GM19324 (cell line): Measurements from ENCODE around the gene DNM1L.
A peak's percentile ranks its signal among the peaks of the same experiment; 100 is the strongest.

Source experiments
- ATAC-seq: cut with Tn5 transposase; IDR thresholded peaks from one replicate; pipeline ENCODE4 v1.9.1; 2021; ENCODE audit warnings: mild to moderate bottlenecking, moderate library complexity; ENCODE audit not compliant: unreplicated experiment, low FRiP score

The DNM1L gene

DNA sequence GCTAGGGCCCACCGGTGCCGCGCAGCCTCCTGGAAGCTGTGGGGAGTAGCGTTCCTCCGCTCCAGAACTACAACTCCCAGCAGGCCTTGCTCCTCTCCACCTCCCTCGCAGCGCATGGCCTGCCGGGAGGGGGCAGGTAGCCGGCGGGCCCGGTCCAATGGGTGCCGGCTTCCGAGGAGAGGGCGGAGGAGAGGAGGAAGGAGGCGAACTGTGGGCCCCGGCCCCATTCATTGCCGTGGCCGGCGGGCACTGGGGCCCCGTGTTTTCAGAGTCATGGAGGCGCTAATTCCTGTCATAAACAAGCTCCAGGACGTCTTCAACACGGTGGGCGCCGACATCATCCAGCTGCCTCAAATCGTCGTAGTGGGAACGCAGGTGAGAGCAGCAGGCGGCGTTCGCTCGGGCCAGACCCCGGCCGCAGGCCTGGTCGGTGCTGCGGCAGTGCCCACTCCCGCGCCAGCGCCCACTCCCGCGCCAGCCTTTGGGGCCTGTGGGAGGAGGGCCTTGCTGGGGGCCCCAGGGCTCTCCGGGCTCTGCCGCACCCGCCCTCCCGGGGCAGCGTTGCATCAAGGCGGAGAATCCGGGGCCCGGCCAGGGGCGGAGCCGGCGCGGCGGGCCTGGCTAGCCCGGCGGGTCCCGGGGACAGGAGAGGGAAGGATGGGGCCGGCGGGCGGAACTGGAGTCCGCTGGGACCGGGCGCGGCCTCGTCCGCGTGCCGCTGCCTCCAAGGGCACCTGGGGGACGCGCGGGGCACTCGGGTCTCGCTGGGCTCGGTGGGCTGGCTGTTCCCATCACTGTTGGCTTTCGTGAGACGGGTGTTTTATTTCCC lies at the start of gene DNM1L:
Gene DNM1L, plus strand, starts transcription at position 211 of the 829 bp plus-strand sequence. Its CDS starts 63 bp downstream, at position 274.
- ATAC-seq: peak; percentile 99

DNA sequence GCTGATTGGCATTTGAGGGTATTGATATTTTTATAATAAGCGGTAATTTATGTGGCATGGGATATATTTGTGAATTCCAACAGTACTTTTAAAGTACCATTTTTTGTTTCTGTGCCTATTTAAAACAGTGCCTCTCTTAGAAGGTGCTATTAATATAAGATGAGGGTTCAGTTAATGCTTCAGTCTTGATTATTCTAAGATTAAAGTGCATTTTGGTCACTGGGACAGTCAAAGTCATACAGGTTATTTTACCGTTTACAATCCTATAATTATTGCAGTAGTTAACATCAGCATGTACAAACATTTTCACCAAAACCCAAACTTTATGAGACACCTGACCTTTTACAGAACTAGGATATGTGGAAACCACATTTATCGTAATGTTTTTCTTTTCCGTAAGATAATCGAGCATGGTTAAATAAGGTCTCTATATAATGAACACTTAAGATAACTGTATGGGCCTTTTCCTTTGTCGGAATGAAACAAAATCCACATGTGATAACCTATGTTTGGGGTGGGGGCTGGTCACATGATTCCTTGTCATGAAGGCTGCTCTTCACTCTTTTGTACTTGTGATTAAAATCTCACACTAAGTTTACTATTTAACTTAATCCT lies 37.7 kb upstream of the DNM1L start:
- ATAC-seq: no peak

DNA sequence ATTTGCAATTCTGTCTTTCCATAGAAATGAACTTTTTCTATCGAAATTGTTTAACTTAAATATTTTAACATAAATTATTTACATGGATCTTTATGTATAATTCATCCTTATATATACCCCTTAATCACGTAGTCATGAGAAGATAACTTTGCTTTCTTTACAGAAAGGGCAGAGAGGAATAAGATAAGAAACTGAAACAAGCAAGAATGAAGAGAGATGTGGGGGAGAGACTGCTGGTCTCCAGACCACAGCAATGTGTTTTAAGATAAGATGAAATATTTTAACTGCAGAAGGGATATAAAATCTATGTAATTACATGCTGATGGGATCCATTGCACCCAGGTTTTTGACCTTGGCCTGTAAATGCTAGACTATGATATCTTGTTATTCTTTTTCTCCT lies 34.7 kb upstream of the DNM1L start:
- ATAC-seq: no peak

DNA sequence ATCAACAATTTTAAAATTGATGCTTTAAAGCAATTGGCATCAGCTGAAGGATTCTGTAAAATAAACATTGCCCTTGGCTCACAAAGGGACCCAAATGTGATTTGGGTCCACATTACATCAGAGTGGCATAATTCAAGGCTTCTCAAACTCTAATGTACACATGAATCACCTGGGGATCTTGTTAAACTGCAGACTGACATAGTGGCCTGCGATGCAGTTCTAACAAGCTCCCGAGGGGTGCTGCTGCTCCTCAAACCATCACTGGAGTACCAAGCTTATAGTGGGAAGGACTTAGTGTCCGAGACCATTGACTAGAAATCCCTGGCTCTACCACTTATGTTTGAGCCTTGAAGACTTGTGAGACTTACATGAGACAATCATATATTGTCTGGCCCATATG lies 31.8 kb upstream of the DNM1L start:
- no peak for ATAC-seq

- no peak for ATAC-seq
Observed at GRCh38 chr12:32650508-32650907, 28.6 kb upstream of the DNM1L start.

DNA sequence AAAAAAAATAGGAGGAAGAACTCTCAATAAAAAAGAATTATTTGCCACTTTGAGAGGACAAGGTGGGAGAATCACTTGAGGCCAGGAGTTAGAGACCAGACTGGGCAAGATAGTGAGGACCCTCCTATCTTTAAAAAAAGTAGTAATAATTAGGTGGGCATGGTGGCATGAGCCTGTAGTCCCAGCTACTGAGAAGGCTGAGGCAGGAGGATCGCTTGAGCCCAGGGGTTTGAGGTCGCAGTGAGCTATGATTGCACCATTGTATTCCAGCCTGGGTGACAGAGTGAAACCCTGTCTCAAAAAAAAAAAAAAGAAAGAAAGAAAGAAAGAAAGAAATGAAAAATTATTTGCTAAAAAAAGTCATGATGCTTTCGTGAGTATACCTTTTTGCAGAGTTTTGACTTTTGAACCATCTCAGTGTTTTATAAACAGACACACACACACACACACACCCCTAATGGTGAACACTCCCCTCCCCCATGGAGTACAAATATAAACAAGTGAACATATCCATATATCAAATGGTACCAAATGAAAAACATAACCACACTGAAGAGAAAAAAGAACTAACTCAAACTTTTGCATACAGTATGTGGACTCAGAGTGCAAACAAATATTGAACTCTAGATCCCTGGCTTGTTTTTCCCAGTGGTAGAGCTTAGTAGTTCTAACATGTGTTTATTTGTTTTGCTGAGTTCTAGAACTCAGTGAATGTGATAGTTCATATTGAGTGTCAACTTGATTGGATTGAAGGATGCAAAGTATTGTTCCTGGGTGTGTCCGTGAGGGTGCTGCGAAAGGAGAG lies 27.7 kb upstream of the DNM1L start:
- no peak for ATAC-seq

GRCh38 chr12:32651956-32652210 lies 27.2 kb upstream of the DNM1L start:
- ATAC-seq: no peak

DNA sequence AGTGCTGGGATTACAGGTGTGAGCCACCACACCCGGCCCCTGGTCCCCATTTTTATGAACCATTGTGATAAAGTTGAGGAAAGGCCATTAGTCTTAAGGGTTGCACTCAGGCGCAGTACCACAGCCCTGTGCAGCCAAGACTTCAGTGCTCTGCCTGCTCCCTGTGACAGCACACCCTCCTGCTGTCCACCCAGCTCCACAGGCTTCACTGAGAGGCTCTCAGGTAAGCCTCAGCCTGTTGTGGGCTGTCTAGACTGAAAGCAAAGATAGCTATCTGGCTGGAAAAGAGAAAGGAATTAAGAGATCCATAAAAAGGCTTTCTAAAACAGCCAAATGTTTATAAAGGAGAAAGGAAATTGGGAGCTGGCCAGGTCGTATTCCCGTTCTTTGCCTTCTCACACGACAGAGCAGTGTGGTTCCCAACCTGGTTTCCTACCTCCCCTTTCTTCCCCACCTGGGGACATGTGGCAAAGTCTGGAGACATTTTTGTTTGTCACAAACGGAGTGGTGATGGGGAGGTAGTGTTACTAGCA lies 19.1 kb upstream of the DNM1L start:
- no peak for ATAC-seq

DNA sequence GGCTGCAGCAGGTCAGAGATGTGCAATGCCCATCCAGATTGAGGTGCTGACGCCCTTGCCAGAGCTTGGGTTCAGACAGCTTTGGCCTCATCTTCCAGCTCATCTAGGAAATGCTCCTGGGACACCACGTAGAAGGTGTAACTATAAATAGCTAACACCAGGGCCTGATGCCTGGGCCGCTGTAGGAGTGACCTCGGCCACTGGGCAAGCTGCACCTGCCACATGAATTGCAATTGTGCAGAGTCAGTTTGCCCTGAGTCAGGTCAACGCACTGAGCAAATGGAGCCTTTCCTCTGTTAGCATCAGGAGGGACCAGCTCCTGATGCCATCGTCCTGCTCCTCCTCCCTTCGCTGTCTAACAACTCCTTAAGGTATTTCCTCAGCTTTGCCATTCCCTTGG lies 17.4 kb upstream of the DNM1L start:
- no peak for ATAC-seq

DNA sequence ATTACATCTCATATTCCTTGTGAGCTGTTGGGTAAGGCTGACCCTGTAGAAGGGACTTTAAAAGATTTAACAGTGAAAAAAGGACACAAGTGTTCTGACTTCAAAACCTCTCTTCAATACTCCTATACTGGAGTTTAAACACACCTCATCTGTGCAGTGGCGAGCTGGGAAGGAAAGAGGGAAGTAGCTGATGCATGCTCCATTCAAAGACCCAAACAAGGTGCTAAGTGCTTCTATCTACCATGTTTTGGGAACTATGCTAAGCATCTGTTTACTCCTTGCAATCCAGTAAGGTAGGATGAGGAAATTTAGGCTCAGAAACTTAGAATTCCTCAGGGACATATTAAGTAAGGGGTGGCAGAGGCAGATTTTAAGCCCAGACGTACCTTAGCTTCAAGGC lies 16.4 kb upstream of the DNM1L start:
- no peak for ATAC-seq

DNA sequence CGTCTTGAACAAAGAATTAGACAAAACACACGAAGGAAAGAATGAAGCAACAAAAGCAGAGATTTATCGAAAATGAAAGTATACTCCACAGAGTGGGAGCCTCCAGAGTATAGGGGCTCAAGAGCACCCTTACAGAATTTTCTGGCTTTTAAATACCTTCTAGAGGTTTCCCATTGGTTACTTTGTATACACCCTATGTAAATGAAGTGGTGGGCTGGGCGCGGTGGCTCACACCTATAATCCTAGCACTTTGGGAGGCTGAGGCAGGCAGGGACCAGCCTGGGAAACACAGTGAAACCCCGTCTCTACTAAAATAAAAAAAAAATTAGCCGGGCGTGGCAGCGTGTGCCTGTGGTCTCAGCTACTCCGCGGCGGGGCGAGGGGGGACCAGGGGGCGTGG lies 13.1 kb upstream of the DNM1L start:
- no peak for ATAC-seq

DNA sequence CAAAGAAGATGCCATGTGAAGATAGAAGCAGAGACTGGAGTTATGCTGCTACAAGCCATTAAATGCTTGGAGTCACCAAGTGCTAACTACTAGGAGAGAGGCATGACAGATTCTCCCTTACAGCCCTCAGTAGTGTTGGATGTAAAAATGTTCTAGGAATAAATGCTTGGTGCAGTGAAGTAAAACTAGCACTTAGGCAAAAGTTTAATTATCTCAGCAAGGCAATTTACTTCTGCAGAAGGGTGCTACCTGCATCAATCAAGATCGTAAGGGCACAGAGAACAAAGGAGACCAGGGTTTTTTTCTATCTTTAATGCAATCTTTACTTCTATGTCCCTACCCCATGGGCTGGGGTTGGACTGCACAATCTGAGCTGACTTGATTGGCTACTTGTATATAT lies 9.5 kb upstream of the DNM1L start:
- ATAC-seq: no peak

- no peak for ATAC-seq
Observed at GRCh38 chr12:32671930-32672780, 6.9 kb upstream of the DNM1L start.

GRCh38 chr12:32679920-32680237 lies 778 bp downstream of the DNM1L start:
- no peak for ATAC-seq

GRCh38 chr12:32680787-32681186 lies 1.7 kb downstream of the DNM1L start:
- ATAC-seq: no peak

DNA sequence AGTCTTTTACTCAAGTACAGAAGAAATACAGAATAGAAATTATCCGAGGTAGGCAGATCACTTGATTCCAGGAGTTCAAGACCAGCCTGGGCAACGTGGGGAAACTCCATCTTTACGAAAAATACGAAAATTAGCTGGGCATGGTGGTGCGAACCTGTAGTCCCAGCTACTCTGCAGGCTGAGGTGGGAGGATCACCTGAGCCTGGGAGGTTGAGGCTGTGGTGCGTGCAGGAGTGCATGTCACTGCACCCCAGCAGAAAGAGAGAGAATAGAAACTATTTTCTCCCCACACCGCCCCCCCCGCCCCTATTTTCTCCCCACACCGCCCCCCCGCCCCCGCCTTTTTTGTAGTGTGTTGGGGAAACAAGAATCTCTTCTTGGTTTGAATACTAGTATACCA lies 2.2 kb downstream of the DNM1L start:
- no peak for ATAC-seq

DNA sequence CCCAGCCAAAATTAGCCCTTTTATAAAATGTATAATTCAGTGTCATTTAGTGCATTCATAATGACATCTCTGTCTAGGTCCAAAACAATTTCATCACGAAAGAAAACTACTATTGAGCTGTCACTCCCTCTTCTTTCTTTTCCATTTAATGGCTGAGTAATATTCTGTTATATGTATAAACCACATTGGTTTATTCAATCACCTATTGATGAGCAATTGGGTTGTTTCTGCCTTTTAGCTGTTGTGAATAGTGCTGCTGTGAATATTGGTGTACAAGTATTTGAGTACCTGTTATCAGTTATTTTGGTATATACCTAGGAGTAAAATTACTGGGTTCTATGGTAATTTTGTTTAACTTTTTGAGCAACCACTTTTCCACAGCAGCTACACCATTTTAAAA lies 7.2 kb downstream of the DNM1L start:
- ATAC-seq: no peak

- ATAC-seq: no peak
Observed at GRCh38 chr12:32688786-32689185, 9.7 kb downstream of the DNM1L start.

- no peak for ATAC-seq
Observed at GRCh38 chr12:32690927-32691326, 11.8 kb downstream of the DNM1L start.

- no peak for ATAC-seq
Observed at GRCh38 chr12:32692358-32692757, 13.3 kb downstream of the DNM1L start.

DNA sequence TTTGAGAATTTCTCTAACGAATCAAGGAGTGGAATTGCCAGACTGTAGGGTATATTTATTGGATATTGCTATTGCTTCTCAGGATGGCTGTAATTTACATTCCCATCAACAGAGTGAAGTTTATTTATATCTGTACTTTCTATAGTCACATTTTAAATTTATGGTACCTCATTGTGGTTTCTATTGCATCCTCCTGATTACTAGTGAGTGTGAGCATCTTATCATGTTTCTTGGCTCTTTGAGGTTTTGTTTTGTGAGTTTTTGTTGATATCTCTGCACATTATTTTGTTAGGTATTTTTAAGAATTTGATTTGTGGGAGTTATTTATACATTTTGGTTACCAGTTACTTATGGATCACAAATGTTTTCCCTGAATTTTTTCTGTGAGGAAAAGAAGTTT lies 13.9 kb downstream of the DNM1L start:
- no peak for ATAC-seq
